Glomerular visceral epithelial cell (primary cell): ENCODE results near the gene C2orf92.
A peak's percentile ranks its signal among the peaks of the same experiment; 100 is the strongest.

Experiments
- DNase-seq: peaks from one replicate; pipeline ENCODE4 v3.0.0-alpha.2; 2016; ENCODE audit errors: extremely low spot score

Gene C2orf92

GRCh38 chr2:97730245-97730644, 60.7 kb downstream of the C2orf92 start:
- DNase-seq = peak; percentile 48

GRCh38 chr2:97731274-97732020, 61.9 kb downstream of the C2orf92 start:
- no peak for DNase-seq

- DNase-seq = no peak
Measured at GRCh38 chr2:97732436-97733340, 63.2 kb downstream of the C2orf92 start.

GRCh38 chr2:97733341-97734035, 64.0 kb downstream of the C2orf92 start:
- no peak for DNase-seq

GRCh38 chr2:97734061-97735051, 64.8 kb downstream of the C2orf92 start:
- no peak for DNase-seq

- no peak for DNase-seq
Measured at GRCh38 chr2:97735161-97735561, 65.6 kb downstream of the C2orf92 start.

GRCh38 chr2:97736185-97736584, 66.7 kb downstream of the C2orf92 start:
- no peak for DNase-seq

GRCh38 chr2:97736608-97737330, 67.3 kb downstream of the C2orf92 start:
- DNase-seq = no peak

- DNase-seq = no peak
Measured at GRCh38 chr2:97737421-97738178, 68.1 kb downstream of the C2orf92 start.

- no peak for DNase-seq
Measured at GRCh38 chr2:97738179-97739019, 68.9 kb downstream of the C2orf92 start.

GRCh38 chr2:97739020-97739892, 69.7 kb downstream of the C2orf92 start:
- no peak for DNase-seq

- DNase-seq = no peak
Measured at GRCh38 chr2:97739893-97740245, 70.4 kb downstream of the C2orf92 start.

GRCh38 chr2:97740590-97741182, 71.2 kb downstream of the C2orf92 start:
- DNase-seq = peak; percentile 46

GRCh38 chr2:97741251-97741650, 71.7 kb downstream of the C2orf92 start:
- DNase-seq = no peak

- no peak for DNase-seq
Measured at GRCh38 chr2:97741686-97742085, 72.2 kb downstream of the C2orf92 start.

GRCh38 chr2:97742381-97742847, 72.9 kb downstream of the C2orf92 start:
- DNase-seq = no peak

GRCh38 chr2:97743913-97744312, 74.4 kb downstream of the C2orf92 start:
- DNase-seq = no peak
